Body of pancreas (tissue), 4 donors: ENCODE data around the gene NCR3LG1. TPM values are rescaled to one million over a fixed set of nuclear protein-coding genes. Genes with fewer than 3 reads are reported as not detected.

Source experiments
- ATAC-seq: fragments of 150-250 bp; one replicate; pipeline ENCODE4 v1.9.1; 2016
- DNase-seq, 4 donors: peaks; one replicate each; pipeline ENCODE4 v3.0.0-alpha.2; 2019
- H3K27ac ChIP-seq, 4 donors: fragments of 200-600 bp; sonication (generic); 1 replicate in 3 of 4; 2 replicates in 1 of 4; pipeline versions ENCODE4 v1.5.1 to v1.6.1; 2016 to 2019; ENCODE audit warnings: mild to moderate bottlenecking in 1 of 4, mixed read lengths in 1 of 4, moderate library complexity in 1 of 4
- H3K27me3 ChIP-seq, 2 donors: fragments of 200-600 bp; sonication (generic); one replicate each; pipeline ENCODE4 v1.6.0; 2016; ENCODE audit warnings: mild to moderate bottlenecking in 1 of 2
- H3K36me3 ChIP-seq, 2 donors: fragments of 200-600 bp; sonication (generic); replicated peaks in 1 of 2; 2 replicates each; pipeline ENCODE4 v1.5.1; 2016; ENCODE audit warnings: low read depth in 2 of 2; ENCODE audit not compliant: insufficient read depth in 1 of 2
- H3K4me1 ChIP-seq: fragments of 200-600 bp; sonication (generic); one replicate; pipeline ENCODE4 v1.6.0; 2016
- H3K4me3 ChIP-seq, 2 donors: fragments of 200-600 bp; sonication (generic); 1 replicate in 1 of 2; 2 replicates in 1 of 2; pipeline ENCODE4 v1.5.1; 2016 to 2019
- H3K9me3 ChIP-seq, 3 donors: fragments of 200-600 bp; sonication (generic); 1 replicate in 2 of 3; 2 replicates in 1 of 3; pipeline ENCODE4 v1.5.1; 2016
- CTCF ChIP-seq, 7 experiments: fragments of 450-650 bp in 4 of 7; fragments of 200-600 bp in 3 of 7; sonication (generic) in 3 of 7; IDR thresholded peaks; one replicate each; pipeline ENCODE4 v1.5.1; 2016 to 2019; ENCODE audit warnings: antibody characterized with exemption in 7 of 7
- POLR2A ChIP-seq, 3 donors: fragments of 450-650 bp; IDR thresholded peaks; one replicate each; pipeline ENCODE4 v1.6.1; 2016; ENCODE audit warnings: antibody characterized with exemption in 3 of 3, mild to moderate bottlenecking in 2 of 3
- WGBS, 2 donors: methylation state at CpG; one replicate each; pipeline ENCODE4 v1.1.5; 2017; 5-methylcytosine and 5-hydroxymethylcytosine counted together
- intact Hi-C: fragments of 100-400 bp; cut with DNase I; formaldehyde crosslinking; loops from one replicate; pipeline ENCODE4 v1.15.1; 2023
- total RNA-seq, 2 donors: library from RNA; depleted of rRNA; stranded (reverse); fragments of >200 nt; gene quantifications; one replicate each; pipeline ENCODE4 v1.1.0, GENCODE V29; 2016

The NCR3LG1 gene
- total RNA-seq, result 1 to 10 TPM in 1 of 2 donors, under 1 TPM in 1; under 0.01 to 2.6 TPM

GRCh38 chr11:17351510-17352176 lies at the start of gene NCR3LG1:
Gene NCR3LG1 (plus strand): TSS chr11:17351800. CDS start chr11:17351970, 170 bp downstream.
- intact Hi-C loops, result no loop called here
- ATAC-seq (peak; percentile 41), DNase-seq (peak; percentile 46 to 58 (median 55))
- WGBS, 2 donors, result 1 to 2% methylated on average over 14 to 59 of the region's 61 CpGs
- Histone ChIP-seq H3K9me3 (no peaks in the 10 kb centered on the region), H3K27me3 (no peaks in the 10 kb centered on the region), H3K27ac (peak within 1 kb of the TSS in 2 of 4 donors; percentile 48 to 72), H3K4me3 (peak within 1 kb of the TSS in 1 of 2 donors; percentile 8), H3K4me1 (peaks cover 23% of the 10 kb centered on the region), H3K36me3 (no peaks in the 10 kb centered on the region)
- TF ChIP-seq CTCF (IDR thresholded peaks at IDR 0.05), result no peak
- peak in 1 of 3 donors; percentile 26 for TF ChIP-seq POLR2A (IDR thresholded peaks at IDR 0.05)

GRCh38 chr11:17313349-17314231 lies 38.0 kb upstream of the NCR3LG1 start:
- intact Hi-C loops, result no loop called here
- WGBS, 2 donors, result 87 to 95% methylated on average over 8 of the region's 8 CpGs
- DNase-seq (no peak), ATAC-seq (no peak)
- no peaks in the 10 kb centered on the region for H3K9me3 ChIP-seq
- H3K4me1 ChIP-seq, result no peaks in the 10 kb centered on the region
- H3K36me3 ChIP-seq, result peaks cover 4 to 6% of the 10 kb centered on the region in 2 donors
- H3K4me3 ChIP-seq, result no peak overlapping the region
- no peaks in the 10 kb centered on the region for H3K27me3 ChIP-seq
- TF ChIP-seq CTCF (IDR thresholded peaks at IDR 0.05), result no peak
- no peak overlapping the region for H3K27ac ChIP-seq

- intact Hi-C loops, result no loop called here
- no peaks in the 10 kb centered on the region for H3K27me3 ChIP-seq
- DNase-seq (no peak), ATAC-seq (no peak)
- H3K27ac ChIP-seq, result no peak overlapping the region
- no peaks in the 10 kb centered on the region for H3K4me1 ChIP-seq
- peaks cover 4 to 6% of the 10 kb centered on the region in 2 donors for H3K36me3 ChIP-seq
- no peak overlapping the region for H3K4me3 ChIP-seq
- 46 to 53% methylated on average over 1 of the region's 1 CpG for WGBS, 2 donors
- no peaks in the 10 kb centered on the region for H3K9me3 ChIP-seq
- TF ChIP-seq POLR2A (IDR thresholded peaks at IDR 0.05) (no peak), CTCF (IDR thresholded peaks at IDR 0.05) (no peak)
Observed at GRCh38 chr11:17314232-17314547, 37.4 kb upstream of the NCR3LG1 start.

- ATAC-seq, result no peak
- Histone ChIP-seq H3K4me1 (no peaks in the 10 kb centered on the region), H3K27ac (no peak overlapping the region), H3K4me3 (no peak overlapping the region), H3K9me3 (no peaks in the 10 kb centered on the region), H3K36me3 (peaks cover under 1 to 6% of the 10 kb centered on the region in 2 donors), H3K27me3 (no peaks in the 10 kb centered on the region)
- no peak for DNase-seq
- TF ChIP-seq POLR2A (IDR thresholded peaks at IDR 0.05), result no peak
- no peak for TF ChIP-seq CTCF (IDR thresholded peaks at IDR 0.05)
- intact Hi-C loops, result no loop called here
- WGBS, 2 donors, result 88 to 91% methylated on average over 1 of the region's 1 CpG
Observed at GRCh38 chr11:17314904-17315426, 36.6 kb upstream of the NCR3LG1 start.
